Stimulated activated naive CD8-positive, alpha-beta T cell treated with anti-CD3 and anti-CD28 coated beads, Interleukin-15, Interleukin-2, amounts not matched to agents 100 ng/mL and 50 ng/mL, for 24 hours (primary cell): ENCODE measurements around the gene CCDC107.
"Not testable (repeated sequence)": the region's sequence is repeated elsewhere in the genome, so short reads cannot be mapped to it uniquely, and the experiment has no call there.

Experiments used
- H3K27ac Mint-ChIP-seq: one replicate; pipeline ENCODE4 v1.8.0; 2021; ENCODE audit warnings: mild to moderate bottlenecking, mixed read lengths
- H3K27me3 Mint-ChIP-seq: one replicate; pipeline ENCODE4 v1.8.0; 2021; ENCODE audit warnings: mixed read lengths
- H3K36me3 Mint-ChIP-seq: one replicate; pipeline ENCODE4 v1.8.0; 2021; ENCODE audit warnings: low read depth, mixed read lengths
- H3K4me1 Mint-ChIP-seq: one replicate; pipeline ENCODE4 v1.8.0; 2021; ENCODE audit warnings: low read depth, mixed read lengths
- H3K4me3 Mint-ChIP-seq: one replicate; pipeline ENCODE4 v1.8.0; 2021; ENCODE audit warnings: mild to moderate bottlenecking, mixed read lengths
- H3K9me3 Mint-ChIP-seq: one replicate; pipeline ENCODE4 v1.8.0; 2021; ENCODE audit warnings: mixed read lengths

The CCDC107 gene

DNA sequence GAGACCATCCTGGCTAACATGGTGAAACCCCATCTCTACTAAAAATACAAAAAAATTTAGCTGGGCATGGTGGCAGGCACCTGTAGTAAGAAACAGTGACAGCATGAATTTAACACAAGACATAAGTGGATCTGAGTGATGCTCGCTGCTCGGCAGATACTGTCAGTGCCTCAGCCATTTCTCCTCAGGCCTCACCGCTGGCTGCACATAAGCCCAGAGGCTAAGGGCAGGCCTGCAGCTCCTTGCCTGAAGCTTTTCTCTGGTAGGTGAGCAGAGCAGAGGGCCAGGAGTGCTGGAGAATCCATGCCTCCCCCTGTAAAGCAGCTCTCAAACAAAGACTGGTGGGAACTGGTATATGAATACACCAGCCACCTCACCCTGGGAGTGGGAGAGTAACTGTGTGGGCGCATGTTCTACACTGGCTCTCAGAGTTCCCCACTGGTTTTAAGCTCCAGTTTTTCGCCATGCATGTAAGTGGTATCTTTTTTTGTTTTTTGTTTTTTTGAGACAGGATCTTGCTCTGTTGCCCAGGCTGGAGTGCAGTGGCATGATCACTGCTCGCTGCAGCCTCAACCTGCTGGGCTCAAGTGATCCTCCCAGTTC lies 29.6 kb upstream of the CCDC107 start:
- Mint-ChIP-seq H3K9me3 (no peaks in the 10 kb centered on the region), H3K27ac (no peak overlapping the region), H3K36me3 (no peaks in the 10 kb centered on the region)

GRCh38 chr9:35629597-35629996 lies 28.5 kb upstream of the CCDC107 start:
- Mint-ChIP-seq H3K36me3 (no peaks in the 10 kb centered on the region), H3K4me1 (peaks cover 35% of the 10 kb centered on the region), H3K4me3 (no peak overlapping the region), H3K27me3 (no peaks in the 10 kb centered on the region), H3K27ac (no peak overlapping the region), H3K9me3 (no peaks in the 10 kb centered on the region)

More for the DNA sequence above, 29.6 kb upstream of the CCDC107 start:
- Mint-ChIP-seq H3K27me3 (no peaks in the 10 kb centered on the region), H3K4me3 (no peak overlapping the region), H3K4me1 (peaks cover 32% of the 10 kb centered on the region)

GRCh38 chr9:35635730-35636129 lies 22.4 kb upstream of the CCDC107 start:
- peaks cover 8% of the 10 kb centered on the region for H3K36me3 Mint-ChIP-seq
- H3K27me3 Mint-ChIP-seq = no peaks in the 10 kb centered on the region
- peak overlapping the region; percentile 91 for H3K27ac Mint-ChIP-seq
- peak overlapping the region; percentile 58 for H3K4me3 Mint-ChIP-seq
- peaks cover 60% of the 10 kb centered on the region for H3K4me1 Mint-ChIP-seq
- peaks cover 5% of the 10 kb centered on the region for H3K9me3 Mint-ChIP-seq

DNA sequence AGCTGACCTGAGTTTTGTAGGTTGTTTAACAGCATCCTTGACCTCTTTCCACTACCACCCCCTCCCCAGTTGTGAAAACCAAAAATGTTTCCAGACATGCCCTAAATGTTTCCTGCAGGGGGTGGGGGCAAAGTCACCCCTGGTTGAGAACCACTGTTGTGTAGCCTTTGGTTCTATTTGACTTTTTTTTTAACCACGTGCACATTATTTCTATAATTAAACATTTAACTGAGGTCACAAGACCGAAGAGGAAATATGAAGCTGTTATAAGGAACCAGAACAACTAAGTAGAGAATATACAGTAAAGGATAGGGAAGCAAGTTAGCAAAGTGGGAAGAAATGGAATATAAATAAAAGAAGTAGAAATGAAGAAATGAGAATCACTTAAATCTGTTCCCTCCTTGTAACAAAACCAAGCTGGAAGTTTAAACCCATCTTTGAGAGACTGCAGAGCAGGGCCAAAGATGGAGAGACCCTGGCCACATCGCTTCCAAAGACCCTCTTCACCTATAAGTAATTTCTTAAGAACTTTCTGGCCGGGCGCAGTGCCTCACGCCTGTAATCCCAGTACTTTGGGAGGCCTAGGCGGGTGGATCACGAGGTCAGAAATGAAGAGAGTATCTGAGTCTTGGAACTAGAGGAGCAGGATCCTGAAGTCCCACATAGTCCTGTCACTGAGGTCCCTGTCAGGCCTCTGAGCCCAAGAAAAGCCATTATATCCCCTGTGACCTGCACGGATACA lies 21.8 kb upstream of the CCDC107 start:
- Mint-ChIP-seq H3K27ac (peak overlapping the region; percentile 91), H3K36me3 (peaks cover 14% of the 10 kb centered on the region), H3K4me3 (peak overlapping the region; percentile 58), H3K9me3 (peaks cover 5% of the 10 kb centered on the region), H3K4me1 (peaks cover 65% of the 10 kb centered on the region), H3K27me3 (no peaks in the 10 kb centered on the region)

GRCh38 chr9:35636877-35637246 lies 21.2 kb upstream of the CCDC107 start:
- Mint-ChIP-seq H3K4me1 (peaks cover 70% of the 10 kb centered on the region), H3K36me3 (peaks cover 18% of the 10 kb centered on the region), H3K27ac (peak overlapping the region; percentile 91)
- H3K4me3 Mint-ChIP-seq, H3K9me3 Mint-ChIP-seq, H3K27me3 Mint-ChIP-seq: not testable (repeated sequence)

- H3K27me3 Mint-ChIP-seq, H3K9me3 Mint-ChIP-seq, H3K4me3 Mint-ChIP-seq: not testable (repeated sequence)
- peak overlapping the region; percentile 91 for H3K27ac Mint-ChIP-seq
- peaks cover 70% of the 10 kb centered on the region for H3K4me1 Mint-ChIP-seq
- peaks cover 18% of the 10 kb centered on the region for H3K36me3 Mint-ChIP-seq
Observed at GRCh38 chr9:35637427-35637955, 20.6 kb upstream of the CCDC107 start.

GRCh38 chr9:35638751-35639150 lies 19.3 kb upstream of the CCDC107 start:
- H3K27ac Mint-ChIP-seq = peak overlapping the region; percentile 95
- H3K36me3 Mint-ChIP-seq = peaks cover 18% of the 10 kb centered on the region
- H3K9me3 Mint-ChIP-seq, H3K27me3 Mint-ChIP-seq: not testable (repeated sequence)
- peak overlapping the region; percentile 71 for H3K4me3 Mint-ChIP-seq
- peaks cover 70% of the 10 kb centered on the region for H3K4me1 Mint-ChIP-seq

GRCh38 chr9:35639225-35639624 lies 18.9 kb upstream of the CCDC107 start:
- H3K27ac Mint-ChIP-seq = peak overlapping the region; percentile 95
- H3K4me3 Mint-ChIP-seq = peak overlapping the region; percentile 71
- H3K4me1 Mint-ChIP-seq = peaks cover 72% of the 10 kb centered on the region
- H3K36me3 Mint-ChIP-seq = peaks cover 18% of the 10 kb centered on the region
- not testable (repeated sequence) for H3K27me3 Mint-ChIP-seq, H3K9me3 Mint-ChIP-seq

DNA sequence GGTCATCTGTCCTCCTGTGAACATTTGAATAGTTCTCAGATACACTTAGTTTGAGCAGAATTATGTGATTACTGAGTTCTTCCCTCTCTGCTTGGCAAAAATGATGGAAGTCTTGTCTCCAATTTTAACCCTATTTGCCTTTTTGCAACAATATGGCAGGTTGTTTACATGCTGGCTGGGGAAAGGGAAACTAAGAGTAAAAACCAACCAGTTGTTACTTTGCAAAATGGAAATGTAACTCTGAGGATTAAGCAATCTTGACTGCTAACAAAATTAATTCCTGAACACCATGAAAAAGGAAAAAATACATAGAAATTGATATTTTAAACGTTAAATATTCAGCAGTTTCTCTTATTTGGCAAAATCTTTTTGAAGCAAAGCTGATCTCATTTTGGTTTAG lies 18.5 kb upstream of the CCDC107 start:
- peaks cover 5% of the 10 kb centered on the region for H3K9me3 Mint-ChIP-seq
- no peaks in the 10 kb centered on the region for H3K27me3 Mint-ChIP-seq
- H3K4me3 Mint-ChIP-seq = peak overlapping the region; percentile 71
- H3K4me1 Mint-ChIP-seq = peaks cover 73% of the 10 kb centered on the region
- H3K27ac Mint-ChIP-seq = peak overlapping the region; percentile 95
- peaks cover 22% of the 10 kb centered on the region for H3K36me3 Mint-ChIP-seq

- Mint-ChIP-seq H3K27ac (peak overlapping the region; percentile 95), H3K4me1 (peaks cover 73% of the 10 kb centered on the region), H3K36me3 (peaks cover 24% of the 10 kb centered on the region)
- H3K27me3 Mint-ChIP-seq, H3K9me3 Mint-ChIP-seq, H3K4me3 Mint-ChIP-seq: not testable (repeated sequence)
Observed at GRCh38 chr9:35640431-35640830, 17.7 kb upstream of the CCDC107 start.

- H3K27ac Mint-ChIP-seq, H3K9me3 Mint-ChIP-seq, H3K4me3 Mint-ChIP-seq, H3K27me3 Mint-ChIP-seq: not testable (repeated sequence)
- Mint-ChIP-seq H3K36me3 (peaks cover 24% of the 10 kb centered on the region), H3K4me1 (peaks cover 73% of the 10 kb centered on the region)
Observed at GRCh38 chr9:35641478-35641877, 16.6 kb upstream of the CCDC107 start.

DNA sequence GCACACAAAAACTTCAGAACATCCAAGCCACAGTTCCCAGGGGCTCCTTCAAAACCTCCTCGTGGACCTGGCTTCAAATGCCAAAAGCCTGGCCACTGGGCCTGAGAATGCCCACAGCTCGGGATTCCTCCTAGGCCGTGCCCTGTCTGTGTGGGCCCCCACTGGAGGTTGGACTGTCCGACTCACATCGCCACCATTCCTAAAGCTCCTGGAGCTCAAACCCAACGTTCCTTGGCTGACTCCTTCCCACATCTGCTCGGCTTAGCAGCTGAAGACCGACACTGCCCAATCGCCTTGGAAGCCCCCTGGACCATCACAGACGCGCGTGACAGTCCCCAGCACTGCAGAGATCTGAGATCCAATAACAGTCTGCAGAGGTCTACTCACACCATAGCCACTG lies 15.0 kb upstream of the CCDC107 start:
- H3K27ac Mint-ChIP-seq = no peak overlapping the region
- H3K36me3 Mint-ChIP-seq = peaks cover 24% of the 10 kb centered on the region
- peaks cover 5% of the 10 kb centered on the region for H3K9me3 Mint-ChIP-seq
- H3K27me3 Mint-ChIP-seq = no peaks in the 10 kb centered on the region
- no peak overlapping the region for H3K4me3 Mint-ChIP-seq
- H3K4me1 Mint-ChIP-seq = peaks cover 70% of the 10 kb centered on the region

GRCh38 chr9:35645736-35646135 lies 12.4 kb upstream of the CCDC107 start:
- Mint-ChIP-seq H3K4me3 (peak overlapping the region; percentile 88), H3K4me1 (peaks cover 68% of the 10 kb centered on the region), H3K36me3 (peaks cover 16% of the 10 kb centered on the region), H3K27ac (peak overlapping the region; percentile 98)
- H3K9me3 Mint-ChIP-seq, H3K27me3 Mint-ChIP-seq: not testable (repeated sequence)

- Mint-ChIP-seq H3K27me3 (no peaks in the 10 kb centered on the region), H3K4me3 (peak overlapping the region; percentile 88), H3K9me3 (no peaks in the 10 kb centered on the region), H3K36me3 (peaks cover 12% of the 10 kb centered on the region), H3K27ac (peak overlapping the region; percentile 98), H3K4me1 (peaks cover 68% of the 10 kb centered on the region)
Observed at GRCh38 chr9:35646153-35646532, 11.9 kb upstream of the CCDC107 start.

DNA sequence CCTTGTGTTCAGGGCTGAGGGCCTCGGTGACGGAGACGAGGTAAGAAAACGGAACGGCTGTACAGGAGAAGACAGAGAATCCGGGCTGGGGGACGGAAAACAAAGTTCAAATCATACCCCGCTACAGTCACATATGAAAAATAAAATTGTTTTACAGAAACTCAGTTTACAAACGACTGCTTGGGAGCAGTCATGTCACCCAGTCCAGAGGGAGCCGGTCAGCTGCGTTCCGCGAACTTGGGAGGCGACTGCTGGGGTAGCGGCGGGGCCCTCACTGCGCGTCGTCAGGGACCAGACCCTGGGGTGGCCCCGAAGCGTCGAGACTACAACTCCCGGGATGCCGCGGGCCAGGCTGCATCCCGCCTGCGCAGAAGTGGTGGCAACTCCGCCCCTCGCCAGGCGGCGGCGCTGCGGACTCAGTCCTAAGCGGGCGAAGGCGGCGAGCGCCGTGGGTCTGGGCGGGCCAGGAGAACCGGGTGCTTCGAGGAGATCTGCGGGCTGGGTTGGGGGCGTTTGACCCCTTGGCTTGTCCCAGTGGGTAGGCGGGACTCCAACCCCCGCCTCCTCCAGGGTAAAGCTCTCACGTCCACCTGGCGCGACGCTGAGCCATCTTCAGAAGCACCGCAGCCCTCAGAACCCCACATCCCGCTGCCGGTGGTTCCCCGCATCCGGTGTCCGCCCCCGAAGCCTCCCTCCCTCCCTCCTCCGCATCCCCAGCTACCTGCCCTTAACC lies 11.4 kb upstream of the CCDC107 start:
- Mint-ChIP-seq H3K27me3 (no peaks in the 10 kb centered on the region), H3K9me3 (no peaks in the 10 kb centered on the region), H3K36me3 (peaks cover 6% of the 10 kb centered on the region), H3K4me3 (peak overlapping the region; percentile 88), H3K27ac (peak overlapping the region; percentile 98), H3K4me1 (peaks cover 68% of the 10 kb centered on the region)
